ENCODE data around the gene PHTF2. TPM values are rescaled to one million over a fixed set of nuclear protein-coding genes. Genes with fewer than 3 reads are reported as not detected.

PHTF2 gene
- polyA plus RNA-seq, 3 donors: 10.1 to 34.3 (median 10.3) TPM

GRCh38 chr7:77958436-77958835, 159.9 kb downstream of the PHTF2 start:
- no peak overlapping the region for H3K4me3 ChIP-seq (replicated peaks in 1 of 3; ENCODE audit: low read depth in 2 of 3, low read length in 3 of 3)
- peaks cover 6% of the 10 kb centered on the region for H3K4me1 Mint-ChIP-seq
- no peak for DNase-seq
- no peak overlapping the region for H3K4me2 ChIP-seq (replicated peaks; ENCODE audit: extremely low read depth, low read length, poor library complexity, severe bottlenecking)
- H3K9ac ChIP-seq (ENCODE audit: insufficient read depth, low read length, poor library complexity, severe bottlenecking): no peak overlapping the region
- H3K36me3 Mint-ChIP-seq: peaks cover 14 to 16% of the 10 kb centered on the region in 2 donors
- peaks cover 0 to 3% (median 0%) of the 10 kb centered on the region in 3 donors for H3K27me3 Mint-ChIP-seq (ENCODE audit: low read depth in 3 of 3)
- H3K4me3 Mint-ChIP-seq: no peak overlapping the region
- no peak overlapping the region for H2AFZ ChIP-seq (ENCODE audit: insufficient read depth, low read depth, low read length, poor library complexity, severe bottlenecking)
- H3K27me3 ChIP-seq (ENCODE audit: control insufficient read depth in 2 of 2, insufficient read depth in 2 of 2, low read length in 2 of 2): no peaks in the 10 kb centered on the region
- H3K79me2 ChIP-seq (ENCODE audit: insufficient read depth, low read length): no peaks in the 10 kb centered on the region
- H3K27ac ChIP-seq (ENCODE audit: low read depth in 1 of 2, low read length in 2 of 2): no peak overlapping the region
- H3K9me3 ChIP-seq (replicated peaks in 1 of 2; ENCODE audit: control insufficient read depth in 1 of 2, insufficient read depth in 1 of 2, low read length in 2 of 2): no peaks in the 10 kb centered on the region
- no peaks in the 10 kb centered on the region for H4K20me1 ChIP-seq (ENCODE audit: insufficient read depth, low read length)
- no CpG with 5 or more reads among the region's 2 CpGs for WGBS (ENCODE audit: insufficient coverage)
- H3K4me1 ChIP-seq (ENCODE audit: control insufficient read depth in 1 of 2, insufficient read depth in 2 of 2, low read length in 2 of 2): no peaks in the 10 kb centered on the region
- no peak overlapping the region for H3K27ac Mint-ChIP-seq
- peaks cover 0 to under 1% (median 0%) of the 10 kb centered on the region in 7 donors for H3K9me3 Mint-ChIP-seq
- no peak for TF ChIP-seq CTCF (IDR thresholded peaks at IDR 0.05)
- intact Hi-C loops (cut with micrococcal nuclease): no loop called here
- H3K36me3 ChIP-seq (replicated peaks in 1 of 2; ENCODE audit: control insufficient read depth in 1 of 2, insufficient read depth in 2 of 2, low read length in 2 of 2): peaks cover 13 to 24% of the 10 kb centered on the region in 2 donors

- Mint-ChIP-seq H3K27ac (no peak overlapping the region), H3K9me3 (peaks cover 0 to 1% (median 0%) of the 10 kb centered on the region in 7 donors), H3K36me3 (peaks cover 14 to 16% of the 10 kb centered on the region in 2 donors), H3K27me3 (ENCODE audit: low read depth in 3 of 3) (peaks cover 0 to 3% (median 0%) of the 10 kb centered on the region in 3 donors), H3K4me1 (peaks cover 6% of the 10 kb centered on the region), H3K4me3 (no peak overlapping the region)
- Histone ChIP-seq H3K79me2 (ENCODE audit: insufficient read depth, low read length) (no peaks in the 10 kb centered on the region), H3K4me1 (ENCODE audit: control insufficient read depth in 1 of 2, insufficient read depth in 2 of 2, low read length in 2 of 2) (no peaks in the 10 kb centered on the region), H3K4me2 (replicated peaks; ENCODE audit: extremely low read depth, low read length, poor library complexity, severe bottlenecking) (no peak overlapping the region), H3K9ac (ENCODE audit: insufficient read depth, low read length, poor library complexity, severe bottlenecking) (no peak overlapping the region), H3K9me3 (replicated peaks in 1 of 2; ENCODE audit: control insufficient read depth in 1 of 2, insufficient read depth in 1 of 2, low read length in 2 of 2) (no peaks in the 10 kb centered on the region), H3K36me3 (replicated peaks in 1 of 2; ENCODE audit: control insufficient read depth in 1 of 2, insufficient read depth in 2 of 2, low read length in 2 of 2) (peaks cover 11 to 17% of the 10 kb centered on the region in 2 donors), H3K27me3 (ENCODE audit: control insufficient read depth in 2 of 2, insufficient read depth in 2 of 2, low read length in 2 of 2) (no peaks in the 10 kb centered on the region), H4K20me1 (ENCODE audit: insufficient read depth, low read length) (no peaks in the 10 kb centered on the region), H2AFZ (ENCODE audit: insufficient read depth, low read depth, low read length, poor library complexity, severe bottlenecking) (no peak overlapping the region), H3K27ac (ENCODE audit: low read depth in 1 of 2, low read length in 2 of 2) (no peak overlapping the region), H3K4me3 (replicated peaks in 1 of 3; ENCODE audit: low read depth in 2 of 3, low read length in 3 of 3) (no peak overlapping the region)
- intact Hi-C loops (cut with micrococcal nuclease): no loop called here
- TF ChIP-seq CTCF (IDR thresholded peaks at IDR 0.05): no peak
- WGBS (ENCODE audit: insufficient coverage): no CpG with 5 or more reads among the region's 2 CpGs
- DNase-seq: no peak
Measured at GRCh38 chr7:77959080-77959479, 160.5 kb downstream of the PHTF2 start.

Data from CD14-positive monocyte (primary cell).